GM18868 (cell line): ENCODE measurements around the gene RASGRP1.

Source experiments
- ATAC-seq: cut with Tn5 transposase; IDR thresholded peaks from one replicate; pipeline ENCODE4 v1.9.1; 2021; ENCODE audit warnings: mild to moderate bottlenecking, moderate library complexity; ENCODE audit not compliant: unreplicated experiment

Gene RASGRP1

DNA sequence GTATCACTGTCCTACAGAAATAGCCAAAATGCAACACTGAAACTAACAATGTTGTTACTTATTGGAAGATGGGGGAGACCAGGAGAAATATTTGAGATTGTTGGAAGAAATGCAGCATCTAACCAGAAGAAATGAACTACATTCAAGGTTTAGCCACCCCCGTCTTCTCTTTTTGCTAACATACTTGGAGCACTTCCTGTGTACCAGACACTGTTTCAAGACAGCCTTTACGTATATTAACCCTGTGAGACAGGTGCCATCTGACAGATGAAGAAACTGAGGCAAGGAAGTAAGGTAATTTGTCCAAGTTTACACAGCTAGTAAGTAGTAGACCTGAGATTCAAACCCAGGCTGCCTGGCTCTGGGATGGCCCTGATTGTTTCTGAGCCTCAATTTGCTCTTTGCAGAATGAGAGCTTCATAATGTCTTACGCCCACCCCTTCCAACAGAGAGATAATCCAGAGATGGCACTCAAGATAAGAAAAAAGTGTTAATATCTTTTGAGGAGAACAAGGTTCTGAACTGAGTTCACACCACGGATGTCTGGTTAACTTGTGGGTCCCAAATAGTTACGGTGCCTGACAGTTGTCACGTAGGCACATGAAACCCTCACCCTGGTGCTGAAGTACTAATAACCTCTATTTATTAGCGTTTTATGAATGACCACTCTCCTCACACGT lies 26.1 kb downstream of the RASGRP1 start:
- ATAC-seq: no peak

DNA sequence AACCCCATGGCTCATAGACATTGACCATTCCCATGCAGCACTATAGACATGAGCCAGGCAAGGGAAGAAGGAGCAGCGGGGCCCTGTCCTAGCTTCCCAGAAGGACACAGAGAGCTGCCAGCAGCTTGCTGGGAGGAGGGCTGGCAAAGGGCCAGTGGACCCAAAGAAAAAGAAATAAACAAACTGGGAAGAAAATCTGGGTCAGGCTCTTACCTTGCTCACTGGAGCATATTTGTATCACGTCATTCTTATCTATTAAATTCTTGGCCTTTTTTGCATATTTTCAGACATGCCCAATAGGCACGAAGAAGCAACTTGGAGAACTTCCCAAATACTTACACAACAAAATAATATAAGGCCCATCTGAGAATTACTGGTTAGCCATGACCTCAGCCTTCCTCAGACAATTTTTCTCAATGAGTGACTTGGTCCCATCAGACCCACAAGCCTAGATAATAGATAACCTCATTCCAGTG lies 28.4 kb downstream of the RASGRP1 start:
- ATAC-seq: no peak

DNA sequence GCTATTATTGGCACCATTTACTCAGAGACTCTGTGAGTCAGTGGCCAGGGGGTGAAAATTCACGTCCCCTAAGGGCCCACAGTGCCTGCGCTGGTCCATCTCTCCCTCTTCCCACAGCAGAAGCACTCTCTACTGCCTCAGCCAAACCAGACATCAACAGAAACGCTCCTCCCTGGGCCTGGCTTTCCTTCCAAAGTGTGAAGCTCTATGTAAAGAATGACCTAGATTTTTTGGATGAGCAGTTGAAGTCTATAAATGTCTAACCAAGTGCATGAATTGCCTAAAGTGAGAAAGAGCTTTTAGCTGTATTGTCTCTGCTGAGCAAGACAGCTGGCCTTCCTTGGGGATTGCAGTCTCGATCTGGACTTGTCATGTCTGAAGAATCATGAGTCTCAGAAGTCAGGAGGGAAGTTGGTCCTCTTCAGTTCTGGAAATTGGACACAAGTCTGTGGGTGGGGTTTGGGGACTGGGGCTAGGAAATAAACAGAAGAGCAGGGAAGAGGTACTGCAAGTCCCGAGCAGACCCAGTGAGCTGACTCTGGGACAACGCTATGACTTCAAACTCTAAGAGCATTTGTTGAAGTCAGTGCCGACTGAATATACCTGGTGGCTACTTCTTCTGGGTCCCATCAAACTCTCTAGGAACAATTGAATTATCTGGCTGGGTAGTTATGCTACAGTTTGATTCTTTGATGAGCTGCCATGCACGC lies 29.0 kb downstream of the RASGRP1 start:
- no peak for ATAC-seq

DNA sequence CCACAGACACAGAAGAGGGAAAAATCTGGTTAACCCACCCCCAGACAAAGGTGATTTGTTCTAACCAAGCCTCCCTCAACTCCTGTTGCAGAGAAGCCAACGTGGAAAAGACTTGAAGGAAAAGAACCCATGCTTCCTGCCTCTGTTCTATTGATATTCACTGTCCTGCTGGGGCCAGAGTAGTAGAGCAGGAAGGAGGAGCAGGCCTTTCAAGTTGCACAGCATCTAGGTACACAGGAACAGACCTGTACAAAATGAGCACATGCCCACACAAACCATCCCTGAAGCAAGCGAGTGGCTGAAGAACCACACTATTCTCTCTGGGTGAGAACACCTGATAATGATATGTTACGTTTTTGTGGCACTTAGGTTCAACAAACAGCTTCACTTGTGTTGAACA lies 29.9 kb downstream of the RASGRP1 start:
- ATAC-seq: no peak

DNA sequence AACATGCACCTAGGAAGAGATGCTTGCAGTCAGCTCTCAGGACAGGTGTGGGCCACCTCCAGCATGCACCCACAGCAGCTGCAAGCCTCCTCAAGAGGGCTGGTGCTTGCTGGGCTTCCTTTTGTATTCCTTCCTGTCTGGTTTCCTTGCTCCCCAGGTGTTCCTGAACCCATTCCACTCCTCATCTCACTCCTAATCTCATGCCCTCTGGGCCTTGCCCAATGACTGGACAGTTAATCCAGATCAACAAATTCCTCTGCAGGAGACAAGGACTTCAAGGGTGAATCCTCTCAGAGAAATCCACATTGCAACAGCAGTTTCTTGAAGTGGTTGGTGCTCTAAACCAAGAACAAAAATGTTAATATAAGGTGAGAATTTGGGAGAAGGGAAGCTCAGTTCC lies 30.7 kb downstream of the RASGRP1 start:
- no peak for ATAC-seq

DNA sequence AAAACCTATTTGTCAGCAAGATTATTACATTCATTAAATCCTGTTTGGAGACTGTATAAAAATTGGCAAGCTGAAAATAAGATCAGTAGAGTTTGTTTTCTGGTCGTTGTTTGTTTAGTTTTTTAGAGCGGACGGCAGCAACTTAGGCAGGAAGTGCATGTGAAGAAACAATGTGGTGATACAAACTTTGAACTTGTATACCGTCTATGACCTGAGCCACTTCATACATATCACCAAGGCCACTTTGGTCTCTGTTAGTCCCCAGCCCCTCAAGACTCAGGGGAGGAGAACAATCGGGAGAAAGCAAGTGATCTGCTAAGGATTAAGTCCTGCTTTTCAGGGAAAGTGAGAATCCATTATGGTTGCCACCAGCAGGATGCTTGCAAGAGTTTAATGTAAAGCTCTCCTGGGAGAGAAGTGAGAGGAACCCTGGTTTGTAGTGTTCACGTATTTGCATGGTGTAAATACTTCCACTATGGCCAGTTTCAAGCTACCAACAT lies 31.1 kb downstream of the RASGRP1 start:
- no peak for ATAC-seq

DNA sequence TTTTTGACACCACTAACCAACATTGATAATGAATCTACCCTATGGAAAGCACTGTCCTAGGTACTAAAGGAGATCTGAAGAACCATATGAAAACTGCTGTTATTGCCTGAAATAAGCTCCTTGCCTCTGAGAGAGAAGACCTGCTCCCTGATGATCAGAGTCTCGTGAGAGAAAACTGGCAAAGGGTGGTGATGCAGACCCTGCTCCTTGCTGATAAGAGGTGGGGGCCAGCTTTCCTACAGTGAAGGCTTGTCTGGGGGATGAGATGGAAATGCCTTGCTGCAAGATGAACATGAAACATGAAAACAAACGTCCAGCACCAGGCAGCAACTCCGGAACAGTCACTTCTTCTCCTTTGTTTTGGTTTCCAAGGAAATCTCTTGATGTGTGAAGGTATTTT lies 31.9 kb downstream of the RASGRP1 start:
- ATAC-seq: no peak

DNA sequence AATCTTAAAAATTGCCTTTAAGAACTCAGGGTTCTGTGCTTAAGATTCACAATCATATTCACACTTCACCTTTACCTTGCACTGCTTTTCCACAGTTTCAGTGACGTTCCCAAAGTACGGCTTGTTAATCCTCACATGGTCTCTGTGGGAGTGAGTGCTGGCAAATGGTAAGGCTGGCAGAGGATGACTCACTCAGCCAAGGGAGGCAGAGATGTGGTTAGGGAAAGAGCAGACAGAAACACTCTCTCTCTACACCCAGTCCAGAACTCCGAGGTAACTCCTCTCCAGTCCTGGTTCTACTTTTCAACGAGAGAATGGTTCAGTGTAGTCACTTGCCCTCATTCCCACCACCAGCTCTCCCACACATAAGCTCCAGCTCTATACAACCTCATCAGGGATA lies 33.1 kb downstream of the RASGRP1 start:
- ATAC-seq: no peak

DNA sequence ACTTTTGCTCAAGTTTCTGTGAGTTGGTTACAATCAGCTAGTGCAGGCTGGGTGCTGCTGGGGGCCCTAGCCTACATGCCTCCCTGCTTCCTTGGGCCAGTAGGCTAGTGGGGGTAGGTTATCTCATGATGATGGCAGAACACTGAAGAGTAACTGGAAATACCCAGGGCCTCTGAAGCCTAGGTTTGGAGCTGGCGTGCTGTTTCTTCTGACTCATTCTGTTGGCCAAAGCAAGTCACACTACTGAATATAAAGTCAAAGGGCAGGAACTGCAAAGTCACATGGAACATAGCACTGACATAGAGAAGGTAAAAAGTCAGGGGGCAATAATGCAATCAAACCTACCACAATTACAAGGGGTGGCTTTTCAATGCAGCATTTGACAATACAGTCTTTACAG lies 34.5 kb downstream of the RASGRP1 start:
- ATAC-seq: peak; percentile 96

DNA sequence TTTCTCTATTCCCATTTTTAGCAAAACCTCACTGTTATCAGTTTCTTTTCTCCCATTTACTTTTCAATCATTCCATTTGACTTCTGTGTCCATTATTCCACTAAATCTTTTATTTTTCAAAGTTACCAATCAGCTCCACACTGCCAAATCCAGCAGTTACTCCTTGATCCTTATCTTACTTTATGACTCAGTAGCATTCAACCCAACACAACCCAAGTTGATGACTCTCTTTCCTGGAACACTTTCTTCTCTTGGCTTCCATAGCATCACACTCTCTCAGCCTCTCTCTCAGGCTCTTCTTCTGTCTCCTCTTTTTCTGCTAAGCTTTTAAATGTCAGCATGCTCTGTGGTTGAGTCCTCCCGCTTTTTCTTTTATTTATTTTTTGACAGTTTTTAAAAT lies 36.3 kb downstream of the RASGRP1 start:
- ATAC-seq: no peak

DNA sequence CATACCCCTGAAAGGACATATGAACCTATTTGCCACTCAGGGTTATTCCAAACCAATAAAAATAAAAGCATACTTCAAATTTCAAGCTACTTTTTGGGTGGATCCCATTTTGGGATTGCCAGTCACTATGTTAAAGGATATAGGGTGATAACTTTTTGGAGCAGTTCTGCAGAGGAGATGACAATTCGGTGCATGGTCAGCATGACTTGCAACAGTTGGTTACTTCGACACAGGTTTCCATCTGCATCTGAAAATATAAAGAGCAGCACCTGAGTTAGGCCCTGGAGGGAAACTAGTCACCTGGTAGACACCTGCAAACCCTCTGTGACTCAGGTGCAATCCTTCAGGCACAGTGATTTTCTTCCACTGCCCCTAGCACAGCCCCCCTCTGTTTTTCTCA lies 38.5 kb downstream of the RASGRP1 start:
- no peak for ATAC-seq

DNA sequence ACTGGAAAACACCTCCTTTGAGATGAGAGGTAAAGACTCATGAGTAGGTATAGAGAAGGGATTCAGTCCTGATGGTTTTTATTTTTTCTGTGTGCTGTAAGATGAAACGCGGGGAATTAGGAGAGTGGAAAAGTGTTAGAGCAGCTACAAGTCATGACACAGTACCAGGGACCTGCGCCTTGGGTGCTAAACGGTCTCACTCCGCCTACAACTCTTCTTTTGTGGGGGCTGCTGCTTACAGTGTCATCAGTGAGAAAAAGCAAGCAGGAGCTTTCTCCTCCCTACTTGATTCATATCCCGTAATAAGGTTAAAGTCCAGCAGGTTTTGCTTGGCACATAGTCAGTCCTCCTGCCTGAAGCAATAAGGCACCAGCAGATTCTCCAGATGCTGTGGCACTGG lies 39.1 kb downstream of the RASGRP1 start:
- no peak for ATAC-seq

DNA sequence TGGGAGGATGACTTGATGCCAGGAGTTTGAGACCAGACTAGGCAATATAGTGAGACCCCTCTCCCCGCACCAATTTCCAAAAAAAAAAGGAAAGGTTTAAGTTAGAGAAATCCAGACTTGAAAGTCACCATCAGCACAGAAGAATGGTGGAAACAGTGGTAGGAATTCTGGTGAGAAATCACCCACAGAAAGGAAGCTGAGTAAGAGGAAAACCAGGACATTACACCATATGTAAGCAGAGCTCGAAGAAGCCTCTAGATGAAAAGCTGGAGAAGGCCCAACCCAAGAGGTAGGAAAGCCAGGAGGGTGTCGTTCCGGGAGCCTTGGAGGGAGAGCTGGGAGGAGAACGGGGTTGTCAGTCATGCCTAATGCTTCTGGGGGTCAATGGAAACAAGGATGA lies 40.5 kb downstream of the RASGRP1 start:
- no peak for ATAC-seq

DNA sequence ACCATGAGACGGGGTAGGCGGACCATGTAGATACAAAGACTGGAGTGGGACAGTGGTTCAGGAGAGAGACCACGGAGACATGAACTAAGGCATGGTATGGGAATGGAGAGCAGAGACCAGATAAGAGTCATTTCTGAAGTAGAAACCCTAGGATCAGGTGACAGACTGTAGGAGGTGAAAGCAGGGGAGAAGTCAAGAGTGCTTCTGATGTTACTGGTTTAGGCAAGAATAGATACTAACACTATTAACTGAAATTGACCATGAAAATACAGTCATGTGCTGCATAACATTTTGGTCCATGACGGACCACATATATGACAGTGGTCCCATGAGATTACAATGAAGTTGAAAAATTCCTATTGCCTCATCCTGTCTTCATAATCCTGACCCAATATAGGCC lies 41.7 kb downstream of the RASGRP1 start:
- peak; percentile 53 for ATAC-seq

DNA sequence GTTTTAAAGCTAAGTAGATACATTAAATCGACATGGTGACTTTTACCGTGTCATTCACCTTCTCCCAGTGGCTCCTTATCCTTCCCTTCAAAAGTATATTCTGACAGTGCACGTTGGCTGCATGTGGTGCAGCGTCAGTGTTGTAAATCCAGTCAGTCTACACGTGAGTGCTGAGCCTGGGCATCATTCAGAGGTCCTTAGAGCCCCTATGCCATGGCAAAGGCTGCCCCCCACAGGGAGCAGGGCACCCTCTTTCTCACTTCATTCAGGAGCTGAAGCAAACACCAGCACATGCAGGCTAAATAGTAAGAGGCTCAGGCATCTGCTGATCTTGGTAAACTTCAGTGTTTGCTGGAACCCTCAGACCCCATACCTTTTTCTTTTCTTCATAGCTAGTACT lies 43.3 kb downstream of the RASGRP1 start:
- ATAC-seq: no peak

DNA sequence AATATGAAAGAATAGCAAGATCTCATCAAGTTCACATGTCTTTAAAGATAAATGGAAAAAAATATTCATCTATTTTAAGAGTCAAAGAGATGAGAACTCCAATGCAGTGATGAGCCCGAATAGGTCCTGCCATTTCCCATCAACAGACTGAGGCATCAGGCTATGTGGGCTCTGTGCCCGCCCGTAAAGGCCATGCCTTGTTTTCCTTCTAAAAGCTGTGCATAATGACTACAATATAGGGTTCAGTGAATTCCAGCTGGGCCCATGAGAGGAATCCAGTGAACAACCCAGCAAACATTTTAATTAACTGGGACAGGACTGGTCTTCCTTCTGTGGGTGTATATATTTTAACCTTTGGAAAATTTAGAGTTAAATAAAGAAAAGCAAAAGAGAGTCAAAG lies 44.6 kb downstream of the RASGRP1 start:
- no peak for ATAC-seq

DNA sequence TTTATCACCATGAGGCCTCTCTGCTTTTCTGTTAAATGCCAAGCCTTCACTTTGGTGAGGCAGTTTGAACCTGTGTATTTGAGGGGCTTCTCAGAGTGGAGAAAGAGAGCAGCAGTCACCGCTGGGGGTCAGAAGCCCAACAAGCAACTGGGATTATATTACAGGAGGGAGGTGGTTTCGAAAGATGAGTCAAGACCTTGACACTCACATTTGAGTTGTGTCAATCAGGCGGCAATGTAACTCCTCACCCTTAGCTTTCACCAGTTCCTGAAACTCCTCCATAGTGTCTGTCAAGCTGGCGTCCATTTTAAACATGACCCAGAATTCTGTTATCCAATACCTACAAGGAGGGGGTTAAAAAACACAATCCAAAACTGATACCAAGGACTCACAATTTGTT lies 46.5 kb downstream of the RASGRP1 start:
- no peak for ATAC-seq

DNA sequence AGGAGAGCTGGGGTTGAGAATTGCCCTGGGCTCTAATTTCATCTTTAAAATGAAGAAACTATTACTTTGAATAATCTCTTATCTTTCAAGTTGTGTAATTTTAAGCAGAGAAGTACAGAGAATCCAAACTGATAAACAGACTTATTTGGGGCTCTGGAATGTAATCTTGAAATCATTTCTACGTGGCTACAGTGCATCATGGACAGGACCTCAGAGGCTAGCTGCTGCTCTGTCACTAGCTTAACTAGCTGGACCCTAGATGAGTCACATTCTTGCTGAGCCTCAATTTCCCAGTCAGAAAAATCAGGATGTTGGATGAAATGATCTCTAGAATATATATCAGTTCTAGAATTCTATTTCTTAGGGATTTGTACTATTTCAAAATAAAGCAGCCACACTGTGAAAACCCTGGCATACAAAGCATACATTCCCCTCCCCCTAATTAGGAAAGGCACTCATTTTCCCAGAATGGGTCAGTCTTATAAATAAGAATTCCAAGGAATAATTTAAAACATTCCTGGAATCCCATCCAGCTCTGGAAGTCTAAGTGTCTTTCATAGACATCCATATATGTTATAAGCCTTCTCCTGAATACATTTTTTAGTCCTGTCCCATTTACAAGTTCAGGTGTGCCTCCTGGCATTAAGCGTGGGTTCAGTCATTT lies 47.2 kb downstream of the RASGRP1 start:
- ATAC-seq: no peak

DNA sequence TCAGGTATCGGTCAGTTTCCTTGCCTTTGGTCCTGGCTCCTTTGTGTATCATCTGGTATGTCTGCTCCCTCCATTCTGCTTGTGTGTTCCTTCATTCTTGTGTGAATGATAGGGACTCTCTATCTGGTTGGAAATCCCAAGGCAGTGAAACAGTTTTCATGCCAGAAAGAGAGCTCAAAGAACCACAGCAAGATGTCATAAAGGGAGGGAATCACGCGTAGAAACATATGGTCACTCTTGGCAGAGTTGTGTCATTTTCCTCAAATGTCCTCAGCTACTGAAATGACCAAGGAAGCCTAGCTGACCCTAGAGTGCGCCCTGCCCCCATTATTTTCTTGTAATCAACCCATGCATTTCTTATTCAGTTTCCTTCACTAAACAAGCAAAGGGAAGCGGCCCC lies 48.0 kb downstream of the RASGRP1 start:
- ATAC-seq: no peak

DNA sequence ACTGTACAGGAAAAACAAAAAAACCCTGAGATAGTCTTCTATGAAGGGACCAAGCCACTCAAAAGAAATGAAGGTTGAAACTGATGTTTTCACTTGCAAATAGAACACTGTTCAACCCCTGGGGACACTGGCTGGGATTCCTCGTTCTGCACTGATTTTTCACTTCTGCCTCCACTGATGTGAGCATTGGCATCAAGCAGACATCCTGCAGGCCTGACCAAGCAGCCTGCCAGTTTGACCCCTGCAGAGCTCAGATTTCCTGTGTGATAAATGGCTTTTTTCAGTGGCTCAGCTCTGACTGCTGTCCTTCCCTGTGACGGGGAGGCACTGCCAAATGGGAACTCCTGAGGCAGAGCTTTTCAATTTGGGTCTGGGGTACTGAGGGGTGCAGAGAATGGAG lies 50.0 kb downstream of the RASGRP1 start:
- peak; percentile 86 for ATAC-seq

DNA sequence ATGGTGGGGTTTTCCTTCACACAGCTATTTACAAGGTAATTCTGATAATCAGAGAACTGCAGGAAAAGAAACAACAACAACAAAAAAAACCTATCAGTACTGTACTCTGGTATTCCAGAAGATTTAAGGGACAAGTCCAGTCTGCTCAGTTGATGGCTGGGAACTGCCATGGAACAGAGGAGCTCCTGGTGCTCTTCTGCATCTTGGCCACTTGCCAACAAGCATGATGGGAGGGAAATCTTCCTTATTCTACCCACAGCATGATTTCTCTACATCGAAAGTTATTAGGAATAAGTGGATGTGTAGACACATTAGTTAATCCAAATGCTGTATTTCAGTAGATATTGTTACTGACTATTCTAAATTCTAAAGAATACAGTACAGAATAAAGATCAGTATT lies 51.7 kb downstream of the RASGRP1 start:
- ATAC-seq: no peak

DNA sequence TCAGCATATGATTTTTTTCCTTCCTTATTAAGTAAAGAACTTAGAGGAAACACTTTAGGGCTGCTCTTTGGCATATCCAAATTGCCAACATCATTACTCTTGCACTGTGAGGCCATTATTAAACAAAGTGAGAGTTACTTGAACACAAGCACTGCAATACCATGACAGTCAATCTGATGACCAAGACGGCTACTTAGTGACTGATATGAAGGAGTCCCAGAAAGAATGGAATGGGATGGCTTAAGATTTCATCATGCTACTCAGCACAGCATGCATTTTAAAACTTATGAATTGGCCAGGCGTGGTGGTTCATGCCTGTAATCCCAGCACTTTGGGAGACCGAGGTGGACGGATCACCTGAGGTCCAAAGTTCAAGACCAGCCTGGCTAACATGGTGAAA lies 55.5 kb downstream of the RASGRP1 start:
- no peak for ATAC-seq
